Stimulated activated CD4-positive, alpha-beta T cell treated with anti-CD3 and anti-CD28 coated beads, Interleukin-15, amount 100 ng/mL, for 24 hours (primary cell): Measurements from ENCODE around the gene DNAH3.
A peak's percentile ranks its signal among the peaks of the same experiment; 100 is the strongest.
"Not testable (repeated sequence)": the region's sequence is repeated elsewhere in the genome, so short reads cannot be mapped to it uniquely, and the experiment has no call there.

Experiments used
- DNase-seq: peaks from one replicate; pipeline ENCODE4 v3.0.0-alpha.2; 2020

Gene DNAH3

DNA sequence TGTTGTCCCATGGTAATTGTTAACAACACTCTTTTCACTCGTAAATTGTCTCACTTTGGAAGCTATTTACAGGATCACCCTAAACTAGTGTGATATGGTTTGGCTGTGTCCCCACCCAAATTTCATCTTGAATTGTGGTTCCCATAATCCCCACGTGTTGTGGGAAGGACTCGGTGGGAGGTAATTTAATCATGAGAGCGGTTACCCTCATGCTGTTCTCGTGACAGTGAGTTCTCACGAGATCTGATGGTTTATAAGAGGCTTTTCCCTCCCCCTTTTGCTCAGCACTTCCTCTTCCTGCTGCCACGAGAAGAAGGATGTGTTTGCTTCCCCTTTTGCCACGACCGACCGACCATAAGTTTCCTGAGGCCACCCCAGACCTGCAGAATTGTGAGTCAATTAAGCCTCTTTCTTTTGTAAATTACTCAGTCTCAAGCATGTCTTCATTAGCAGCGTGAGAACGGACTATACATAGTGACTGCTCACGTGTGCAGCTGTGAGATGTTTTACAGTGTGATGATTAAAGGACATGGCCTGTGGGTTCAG is 34.4 kb downstream of the DNAH3 start:
- DNase-seq: peak; percentile 12

GRCh38 chr16:21115551-21115950 is 35.1 kb downstream of the DNAH3 start:
- not testable (repeated sequence) for DNase-seq

DNA sequence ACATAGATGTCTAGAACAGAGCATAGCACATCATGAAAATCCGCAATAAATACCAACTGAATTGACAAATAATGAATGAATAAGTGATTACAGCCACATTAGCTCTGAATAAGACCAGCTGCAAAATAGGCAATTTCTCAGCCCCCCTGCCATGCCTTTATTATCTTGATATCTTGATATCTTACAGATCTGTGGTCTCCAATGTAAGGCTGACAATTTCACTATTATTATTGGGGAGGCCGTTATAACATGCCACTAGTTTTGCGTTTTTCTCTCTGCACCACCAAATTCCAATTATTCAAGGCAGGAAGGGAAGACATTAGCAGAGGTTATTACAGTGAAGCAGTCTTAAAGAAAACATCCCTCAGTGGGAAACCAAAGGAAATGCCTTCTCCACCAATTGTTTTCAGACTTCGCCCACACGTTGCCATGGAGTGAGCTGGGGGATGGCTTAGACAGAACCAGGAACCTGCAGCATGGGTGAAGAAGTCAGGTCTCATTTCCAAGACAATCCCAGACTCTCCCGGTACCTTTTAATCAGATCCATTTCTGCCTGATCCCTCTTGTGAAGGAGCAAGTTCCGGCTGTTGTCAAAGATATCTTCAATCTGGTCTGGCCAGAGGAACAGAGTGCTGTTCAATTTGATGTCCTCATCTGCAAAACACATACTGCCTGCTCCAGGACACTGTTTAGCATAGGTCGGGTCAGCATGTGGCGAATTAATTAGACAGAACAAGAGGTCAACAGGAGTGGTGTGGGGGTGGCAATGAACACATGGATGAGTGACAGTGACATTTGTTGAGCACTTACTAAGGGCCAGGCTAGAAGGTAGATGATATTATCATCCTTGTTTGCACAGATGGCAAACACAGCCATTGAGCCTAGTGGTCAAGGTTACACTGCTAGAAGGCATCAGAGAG is 46.4 kb downstream of the DNAH3 start:
- no peak for DNase-seq

DNA sequence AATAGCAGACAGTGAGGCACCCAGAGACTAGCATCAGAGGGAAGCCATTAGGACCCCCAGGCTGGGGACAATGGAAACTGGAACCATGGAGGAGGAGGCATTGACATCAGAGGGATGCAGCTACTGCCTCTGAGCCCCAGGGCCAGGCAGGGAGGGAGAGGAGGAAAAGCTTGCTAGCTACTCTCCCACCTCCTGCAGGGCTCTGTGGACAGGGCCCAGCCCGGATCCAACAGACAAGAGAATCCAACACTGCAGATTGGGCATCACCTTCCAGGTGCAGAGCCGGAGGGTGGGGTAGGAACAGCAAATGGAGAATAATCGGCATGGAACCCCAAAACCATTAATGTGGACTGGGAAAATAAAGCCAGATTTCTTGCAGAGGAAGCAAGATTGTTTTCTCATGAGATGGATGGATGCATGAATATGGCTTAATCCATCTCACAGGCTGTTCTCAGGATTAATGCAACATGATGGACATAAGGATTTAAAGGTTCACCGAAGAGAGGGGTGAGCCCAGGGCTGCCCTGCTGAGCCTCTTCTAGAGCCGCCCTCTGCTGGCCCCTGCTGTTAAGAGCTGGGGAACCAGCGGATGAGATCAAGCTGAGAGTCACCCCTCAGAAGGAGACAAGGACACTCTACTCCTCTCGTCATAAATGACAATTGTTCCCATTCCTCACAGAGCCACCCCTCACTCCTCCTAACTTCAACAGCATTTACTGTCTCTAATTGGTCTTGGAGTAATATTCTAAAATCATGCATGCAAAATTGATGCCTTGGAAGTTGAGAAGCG is 48.8 kb downstream of the DNAH3 start:
- DNase-seq: peak; percentile 40

GRCh38 chr16:21100447-21100846 is 50.2 kb downstream of the DNAH3 start:
- no peak for DNase-seq

- no peak for DNase-seq
These were observed 53.5 kb downstream of the DNAH3 start for GRCh38 chr16:21097151-21097550.

GRCh38 chr16:21094719-21095118 is 55.9 kb downstream of the DNAH3 start:
- not testable (repeated sequence) for DNase-seq

- DNase-seq: no peak
These were observed 57.7 kb downstream of the DNAH3 start for GRCh38 chr16:21092951-21093350.

GRCh38 chr16:21088646-21089538 is 61.8 kb downstream of the DNAH3 start:
- no peak for DNase-seq

GRCh38 chr16:21088143-21088542 is 62.5 kb downstream of the DNAH3 start:
- DNase-seq: no peak

DNA sequence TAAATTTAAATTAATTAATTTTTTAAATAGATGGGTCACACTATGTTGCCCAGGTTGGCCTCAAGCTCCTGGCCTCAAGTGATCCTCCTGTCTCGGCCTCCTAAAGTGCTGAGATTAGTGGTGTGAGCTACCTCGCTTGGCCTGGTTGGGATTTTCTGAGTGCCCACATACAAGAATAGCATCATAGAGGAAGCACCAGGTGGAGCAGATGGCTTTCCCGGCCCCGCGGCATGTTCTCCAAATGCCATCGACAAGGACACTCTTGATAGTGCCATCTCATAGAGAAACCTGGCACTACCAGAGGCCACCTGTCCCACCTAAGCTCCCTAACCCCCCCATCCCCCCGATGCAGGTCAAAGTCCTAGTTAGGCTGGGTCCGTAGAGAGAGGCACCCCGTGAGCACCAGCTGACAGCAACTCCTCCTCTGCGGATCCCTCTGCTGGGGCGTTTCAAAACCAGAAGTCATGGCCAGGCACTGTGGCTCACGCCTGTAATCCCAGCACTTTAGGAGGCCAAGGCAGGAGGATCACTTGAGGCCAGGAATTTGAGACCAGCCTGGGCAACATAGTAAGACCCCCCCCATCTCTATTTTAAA is 65.9 kb downstream of the DNAH3 start:
- DNase-seq: no peak

GRCh38 chr16:21083729-21084268 is 66.8 kb downstream of the DNAH3 start:
- DNase-seq: peak; percentile 65

DNA sequence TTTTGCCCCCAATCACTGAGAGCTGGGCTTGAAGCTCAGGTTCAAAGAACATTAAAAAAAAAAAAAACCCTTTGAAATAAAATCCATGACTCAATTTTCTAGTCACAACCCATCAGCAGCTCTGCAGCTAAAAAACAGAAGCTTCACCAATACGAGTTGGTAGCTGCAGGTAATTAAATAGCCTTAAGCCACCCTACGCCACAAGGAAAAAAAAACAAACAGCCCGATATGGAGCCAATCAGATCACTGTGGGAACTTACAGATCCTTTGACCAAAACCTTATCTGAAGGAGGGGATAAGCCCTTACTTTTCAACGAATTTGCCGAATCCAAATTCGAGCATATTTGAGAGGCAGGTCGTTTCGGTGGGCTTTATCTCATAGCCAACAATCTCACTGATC is 69.3 kb downstream of the DNAH3 start:
- no peak for DNase-seq

DNA sequence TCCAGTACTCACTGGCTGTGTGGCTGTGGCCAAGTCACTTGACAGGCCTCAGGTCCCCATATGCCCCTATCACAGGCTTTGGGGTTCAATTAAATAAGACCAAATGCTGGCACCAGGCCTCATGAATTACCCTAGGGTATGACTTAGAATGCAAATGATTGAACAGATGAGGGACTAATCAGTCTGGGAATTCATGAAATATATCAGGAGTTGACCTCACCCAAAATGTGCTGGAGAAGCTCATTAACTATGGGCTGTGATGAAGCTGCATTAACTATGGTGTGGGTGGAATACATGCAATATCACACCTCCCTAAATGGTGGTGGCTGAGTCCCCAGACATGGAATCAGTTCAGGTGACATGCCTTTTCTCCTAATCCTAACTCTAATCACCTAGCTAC is 72.1 kb downstream of the DNAH3 start:
- no peak for DNase-seq

DNA sequence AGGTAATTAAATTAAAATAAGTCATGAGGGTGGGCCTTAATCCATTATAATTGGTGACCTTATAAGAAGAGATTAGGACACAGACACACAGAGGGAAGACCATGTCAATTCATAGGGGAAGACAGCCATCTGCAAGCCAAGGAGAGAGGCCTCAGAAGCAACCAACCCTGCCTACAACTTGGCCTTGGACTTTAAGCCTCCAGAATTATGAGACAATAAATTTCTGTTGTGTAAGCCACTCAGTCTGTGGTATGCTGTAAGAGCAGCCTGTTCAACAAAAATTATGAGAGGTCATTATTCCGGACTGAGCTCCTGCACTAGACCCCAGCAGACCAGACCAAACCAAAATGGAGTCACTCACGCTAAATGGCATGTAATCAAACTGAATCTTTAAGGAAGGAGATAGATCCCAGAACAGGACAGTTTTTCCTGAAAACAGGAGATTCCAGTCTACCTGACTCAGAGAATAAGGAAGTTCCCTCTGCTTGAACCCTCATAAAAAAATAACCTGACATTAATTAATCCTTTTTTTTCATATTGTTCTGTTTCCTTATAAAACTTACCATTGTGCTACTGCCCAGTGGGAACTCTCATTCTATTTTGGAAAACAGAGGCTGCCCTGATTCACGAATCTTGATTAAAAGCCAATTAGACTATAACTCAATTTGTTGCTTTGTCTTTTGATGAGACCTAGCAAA is 74.3 kb downstream of the DNAH3 start:
- no peak for DNase-seq

GRCh38 chr16:21075252-21075651 is 75.4 kb downstream of the DNAH3 start:
- DNase-seq: no peak

DNA sequence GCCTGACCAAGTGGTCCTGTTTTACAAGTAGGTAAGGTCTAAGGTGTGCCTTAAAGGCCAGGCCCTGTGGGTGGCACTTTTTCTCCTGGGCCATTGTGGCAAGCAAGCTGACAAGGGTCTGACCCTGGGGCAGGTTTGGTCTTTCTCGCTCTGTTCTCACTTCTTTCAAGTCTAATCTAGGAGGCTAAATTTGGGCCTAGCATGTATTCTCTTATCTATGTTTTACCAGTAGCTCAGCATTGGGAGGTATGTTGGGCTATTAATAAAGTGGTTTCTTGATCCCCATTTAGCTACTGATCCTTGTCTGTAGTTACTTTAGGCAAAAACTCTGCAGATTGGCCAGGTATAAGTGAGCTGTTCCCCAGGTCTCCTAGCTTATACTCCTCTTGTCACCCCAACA is 77.7 kb downstream of the DNAH3 start:
- no peak for DNase-seq

GRCh38 chr16:21071741-21072140 is 78.9 kb downstream of the DNAH3 start:
- DNase-seq: no peak

GRCh38 chr16:21070564-21070963 is 80.1 kb downstream of the DNAH3 start:
- no peak for DNase-seq

DNA sequence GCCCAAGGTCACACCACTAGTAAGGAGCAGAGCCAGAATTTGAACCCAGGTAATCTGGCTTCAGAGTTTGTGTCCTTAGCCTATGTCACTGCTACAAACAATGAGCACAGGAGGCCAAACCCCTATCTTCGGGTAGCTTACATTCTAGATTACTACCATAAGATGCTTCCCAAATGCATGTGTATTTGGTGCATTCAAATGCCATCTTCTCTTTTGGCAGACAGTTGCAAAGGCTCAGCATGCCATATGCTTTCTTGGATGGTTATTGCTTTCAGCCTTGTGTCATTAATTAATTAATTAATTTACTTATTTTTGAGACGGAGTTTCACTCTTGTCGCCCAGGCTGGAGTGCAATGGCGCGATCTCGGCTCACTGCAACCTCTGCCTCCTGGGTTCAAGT is 80.7 kb downstream of the DNAH3 start:
- no peak for DNase-seq

DNA sequence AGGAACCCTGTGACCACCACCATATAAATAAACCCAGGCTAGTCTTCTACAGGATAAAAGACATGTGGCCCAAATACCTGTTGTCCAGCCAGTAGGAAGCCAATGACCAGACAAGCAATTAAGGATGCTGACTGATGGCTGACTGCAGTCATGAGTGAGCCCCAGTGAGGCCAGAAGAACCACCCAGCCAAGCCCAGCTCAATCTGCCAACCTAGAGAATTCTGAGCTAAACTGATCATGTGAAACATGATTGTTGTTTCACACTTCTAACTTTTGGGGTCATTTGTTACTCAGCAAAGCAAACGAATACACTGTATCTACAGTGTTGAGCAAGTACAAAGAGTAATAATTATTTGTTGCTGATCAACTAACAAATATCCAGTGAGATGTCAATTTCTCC is 86.4 kb downstream of the DNAH3 start:
- DNase-seq: no peak
